ENCODE results near the gene MIS18BP1. TPM values are rescaled to one million over a fixed set of nuclear protein-coding genes. Genes with fewer than 3 reads are reported as not detected.
A peak's percentile ranks its signal among the peaks of the same experiment; 100 is the strongest.

MIS18BP1 gene
- total and polyA plus RNA-seq, 2 experiments from 2014 or later: 24.4 to 28.9 TPM

- Histone ChIP-seq H3K9me3 (ENCODE audit: low read depth) (no peaks in the 10 kb centered on the region), H3K27me3 (replicated peaks; ENCODE audit: insufficient read depth) (no peaks in the 10 kb centered on the region), H3K79me2 (ENCODE audit: insufficient read depth) (no peaks in the 10 kb centered on the region; the same call in 1 of the 2 replicates), H3K9me2 (ENCODE audit: insufficient read depth) (no peaks in the 10 kb centered on the region), H2AFZ (peak overlapping the region; percentile 89), H4K20me1 (ENCODE audit: insufficient read depth) (no peaks in the 10 kb centered on the region), H3K27ac (peak overlapping the region; percentile 94), H3K4me3 (peak overlapping the region; percentile 84), H3K4me1 (ENCODE audit: insufficient read depth) (peaks cover 29% of the 10 kb centered on the region), H3K9ac (peak overlapping the region; percentile 93), H3K36me3 (ENCODE audit: low read depth) (no peaks in the 10 kb centered on the region), H3K4me2 (ENCODE audit: unreplicated experiment) (peak overlapping the region; percentile 89), H3F3A (ENCODE audit: insufficient read depth) (peaks cover 14% of the 10 kb centered on the region)
- TF ChIP-seq EZH2phosphoT487 (IDR thresholded peaks at IDR 0.05; ENCODE audit: insufficient read depth, low read depth) (no peak), EZH2 (IDR thresholded peaks at IDR 0.05; ENCODE audit: insufficient read depth, poor library complexity, severe bottlenecking) (no peak)
- in situ Hi-C loops (cut with MboI): loop anchor here (25.0 kb wide), 1 partner anchor 340 kb away; no protein-coding TSS in a partner anchor
- WGBS, 2 experiments (ENCODE audit: low coverage in 1 of 2, low lambda C conversion rate in 2 of 2, missing lambda C conversion rate in 2 of 2): 31 to 33% methylated on average over 5 of the region's 5 CpGs
- DNase-seq: peak; percentile 56
These were observed 1.1 kb downstream of the MIS18BP1 start for GRCh38 chr14:45251912-45252311.

- Histone ChIP-seq H3K9ac (peak overlapping the region; percentile 22; the same call in 1 of the 2 replicates), H3K9me3 (ENCODE audit: low read depth) (no peaks in the 10 kb centered on the region), H3K4me3 (peak overlapping the region; percentile 22; the same call in 1 of the 2 replicates), H3K27ac (peak overlapping the region; percentile 13), H3K36me3 (ENCODE audit: low read depth) (no peaks in the 10 kb centered on the region), H3K4me2 (ENCODE audit: unreplicated experiment) (peak overlapping the region; percentile 44), H3K9me2 (ENCODE audit: insufficient read depth) (0 out of 2 replicates have a peak, but pooled peaks cover 1% of the 10 kb centered on the region), H3K4me1 (ENCODE audit: insufficient read depth) (peaks cover 35% of the 10 kb centered on the region), H2AFZ (0 out of 2 replicates have a peak overlapping the region, but pooled peaks have one; percentile 30), H3K27me3 (replicated peaks; ENCODE audit: insufficient read depth) (no peaks in the 10 kb centered on the region), H3K79me2 (ENCODE audit: insufficient read depth) (no peaks in the 10 kb centered on the region; the same call in 1 of the 2 replicates), H4K20me1 (ENCODE audit: insufficient read depth) (no peaks in the 10 kb centered on the region), H3F3A (ENCODE audit: insufficient read depth) (peaks cover 14% of the 10 kb centered on the region)
- TF ChIP-seq EZH2 (IDR thresholded peaks at IDR 0.05; ENCODE audit: insufficient read depth, poor library complexity, severe bottlenecking) (no peak), EZH2phosphoT487 (IDR thresholded peaks at IDR 0.05; ENCODE audit: insufficient read depth, low read depth) (no peak)
- in situ Hi-C loops (cut with MboI): loop anchor here (25.0 kb wide), 1 partner anchor 338 kb away; no protein-coding TSS in a partner anchor
- 64 to 66% methylated on average over 5 of the region's 5 CpGs for WGBS, 2 experiments (ENCODE audit: low coverage in 1 of 2, low lambda C conversion rate in 2 of 2, missing lambda C conversion rate in 2 of 2)
- peak; percentile 34 for DNase-seq
These were observed 3.0 kb downstream of the MIS18BP1 start for GRCh38 chr14:45249856-45250575.

GRCh38 chr14:45247427-45247826 is 5.6 kb downstream of the MIS18BP1 start:
- no peaks in the 10 kb centered on the region for H3K27me3 ChIP-seq (replicated peaks; ENCODE audit: insufficient read depth)
- no peak for DNase-seq

GRCh38 chr14:45246691-45247090 is 6.3 kb downstream of the MIS18BP1 start:
- Histone ChIP-seq H3K9me3 (ENCODE audit: low read depth) (no peaks in the 10 kb centered on the region), H3K79me2 (ENCODE audit: insufficient read depth) (no peaks in the 10 kb centered on the region; the same call in 1 of the 2 replicates), H2AFZ (no peak overlapping the region), H3K4me1 (ENCODE audit: insufficient read depth) (peaks cover 42% of the 10 kb centered on the region), H3K4me2 (ENCODE audit: unreplicated experiment) (no peak overlapping the region), H4K20me1 (ENCODE audit: insufficient read depth) (no peaks in the 10 kb centered on the region), H3K9ac (no peak overlapping the region), H3K36me3 (ENCODE audit: low read depth) (no peaks in the 10 kb centered on the region), H3F3A (ENCODE audit: insufficient read depth) (peaks cover 4% of the 10 kb centered on the region; the same call in 1 of the 2 replicates), H3K27ac (no peak overlapping the region), H3K27me3 (replicated peaks; ENCODE audit: insufficient read depth) (no peaks in the 10 kb centered on the region), H3K9me2 (ENCODE audit: insufficient read depth) (0 out of 2 replicates have a peak, but pooled peaks cover 8% of the 10 kb centered on the region), H3K4me3 (no peak overlapping the region)
- in situ Hi-C loops (cut with MboI): no loop called here
- no peak for TF ChIP-seq EZH2phosphoT487 (IDR thresholded peaks at IDR 0.05; ENCODE audit: insufficient read depth, low read depth)
- TF ChIP-seq EZH2 (IDR thresholded peaks at IDR 0.05; ENCODE audit: insufficient read depth, poor library complexity, severe bottlenecking): no peak
- no peak for DNase-seq
- 94 to 97% methylated on average over 1 of the region's 1 CpG for WGBS, 2 experiments (ENCODE audit: low coverage in 1 of 2, low lambda C conversion rate in 2 of 2, missing lambda C conversion rate in 2 of 2)

More at GRCh38 chr14:45247427-45247826, 5.6 kb downstream of the MIS18BP1 start:
- Histone ChIP-seq H3F3A (ENCODE audit: insufficient read depth) (peaks cover 4% of the 10 kb centered on the region; the same call in 1 of the 2 replicates), H4K20me1 (ENCODE audit: insufficient read depth) (no peaks in the 10 kb centered on the region), H2AFZ (no peak overlapping the region), H3K9me3 (ENCODE audit: low read depth) (no peaks in the 10 kb centered on the region), H3K9ac (no peak overlapping the region), H3K4me1 (ENCODE audit: insufficient read depth) (peaks cover 38% of the 10 kb centered on the region), H3K9me2 (ENCODE audit: insufficient read depth) (0 out of 2 replicates have a peak, but pooled peaks cover 8% of the 10 kb centered on the region), H3K4me2 (ENCODE audit: unreplicated experiment) (no peak overlapping the region), H3K36me3 (ENCODE audit: low read depth) (no peaks in the 10 kb centered on the region), H3K4me3 (no peak overlapping the region), H3K79me2 (ENCODE audit: insufficient read depth) (no peaks in the 10 kb centered on the region; the same call in 1 of the 2 replicates), H3K27ac (no peak overlapping the region)
- WGBS, 2 experiments (ENCODE audit: low coverage in 1 of 2, low lambda C conversion rate in 2 of 2, missing lambda C conversion rate in 2 of 2): 95 to 100% methylated on average over 1 of the region's 1 CpG
- TF ChIP-seq EZH2 (IDR thresholded peaks at IDR 0.05; ENCODE audit: insufficient read depth, poor library complexity, severe bottlenecking) (no peak), EZH2phosphoT487 (IDR thresholded peaks at IDR 0.05; ENCODE audit: insufficient read depth, low read depth) (no peak)
- in situ Hi-C loops (cut with MboI): no loop called here
